Measurements from ENCODE around the gene NRP2.

Gene NRP2

GRCh38 chr2:205713086-205713485 is 30.8 kb downstream of the NRP2 start:
- DNase-seq: no peak

GRCh38 chr2:205714058-205714776 is 31.9 kb downstream of the NRP2 start:
- peak in 1 of 2 donors; percentile 78 for DNase-seq

GRCh38 chr2:205714789-205715720 is 32.8 kb downstream of the NRP2 start:
- no peak for DNase-seq

GRCh38 chr2:205715831-205716525 is 33.7 kb downstream of the NRP2 start:
- DNase-seq: no peak

GRCh38 chr2:205717175-205717846 is 35.0 kb downstream of the NRP2 start:
- no peak for DNase-seq

- DNase-seq: no peak
These were observed 35.7 kb downstream of the NRP2 start for GRCh38 chr2:205717999-205718398.

- DNase-seq: no peak
These were observed 37.5 kb downstream of the NRP2 start for GRCh38 chr2:205719847-205720246.

GRCh38 chr2:205720451-205720902 is 38.2 kb downstream of the NRP2 start:
- no peak for DNase-seq

GRCh38 chr2:205721057-205721449 is 38.8 kb downstream of the NRP2 start:
- DNase-seq: no peak

GRCh38 chr2:205722283-205722918 is 40.1 kb downstream of the NRP2 start:
- DNase-seq: no peak

GRCh38 chr2:205723179-205723578 is 40.9 kb downstream of the NRP2 start:
- peak in 1 of 2 donors; percentile 34 for DNase-seq

GRCh38 chr2:205725059-205725458 is 42.8 kb downstream of the NRP2 start:
- no peak for DNase-seq

GRCh38 chr2:205726506-205726905 is 44.2 kb downstream of the NRP2 start:
- DNase-seq: no peak

GRCh38 chr2:205727174-205727573 is 44.9 kb downstream of the NRP2 start:
- no peak for DNase-seq

- no peak for DNase-seq
These were observed 46.1 kb downstream of the NRP2 start for GRCh38 chr2:205728366-205728765.

- DNase-seq: no peak
These were observed 47.9 kb downstream of the NRP2 start for GRCh38 chr2:205730191-205730590.

- DNase-seq: no peak
These were observed 48.6 kb downstream of the NRP2 start for GRCh38 chr2:205730701-205731582.

- no peak for DNase-seq
These were observed 49.3 kb downstream of the NRP2 start for GRCh38 chr2:205731583-205731981.

- no peak for DNase-seq
These were observed 50.0 kb downstream of the NRP2 start for GRCh38 chr2:205732314-205732713.

GRCh38 chr2:205733082-205733481 is 50.8 kb downstream of the NRP2 start:
- no peak for DNase-seq

- DNase-seq: no peak
These were observed 51.3 kb downstream of the NRP2 start for GRCh38 chr2:205733648-205734047.
